IPS-18c (cell line): ENCODE measurements around the gene TTF1.

Source experiments
- H3K4me3 ChIP-seq: 2 replicates; pipeline ENCODE4 v1.7.0; 2013; ENCODE audit warnings: low read depth, mild to moderate bottlenecking, low read length, moderate library complexity; ENCODE audit not compliant: insufficient read depth
- H3K9me3 ChIP-seq: one replicate; pipeline ENCODE4 v1.6.1; 2013; ENCODE audit warnings: mild to moderate bottlenecking, low read length, moderate library complexity; ENCODE audit not compliant: control insufficient read depth, insufficient read depth

Gene TTF1

DNA sequence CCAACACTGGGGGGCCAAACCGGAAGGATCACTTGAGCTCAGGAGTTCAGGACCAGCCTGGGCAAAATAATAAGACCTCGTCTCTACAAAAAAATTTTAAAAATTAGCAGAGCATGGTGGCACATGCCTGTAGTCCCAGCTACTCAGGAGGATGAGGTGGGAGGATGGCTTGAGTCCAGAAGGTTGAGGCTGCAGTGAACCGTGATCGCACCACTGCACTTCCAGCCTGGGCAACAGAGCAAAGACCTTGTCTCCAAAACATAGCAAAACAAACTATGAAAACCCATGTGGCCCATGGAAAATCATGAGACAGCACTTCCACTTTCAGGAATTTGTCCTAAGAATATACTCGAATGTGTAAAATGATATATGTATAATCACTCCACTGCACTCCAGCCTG lies 58.0 kb downstream of the TTF1 start:
- Histone ChIP-seq H3K4me3 (no peak overlapping the region), H3K9me3 (no peaks in the 10 kb centered on the region)

GRCh38 chr9:132346177-132346576 lies 60.5 kb downstream of the TTF1 start:
- no peaks in the 10 kb centered on the region for H3K9me3 ChIP-seq
- H3K4me3 ChIP-seq: no peak overlapping the region

GRCh38 chr9:132341177-132341840 lies 65.3 kb downstream of the TTF1 start:
- Histone ChIP-seq H3K9me3 (no peaks in the 10 kb centered on the region), H3K4me3 (no peak overlapping the region)

DNA sequence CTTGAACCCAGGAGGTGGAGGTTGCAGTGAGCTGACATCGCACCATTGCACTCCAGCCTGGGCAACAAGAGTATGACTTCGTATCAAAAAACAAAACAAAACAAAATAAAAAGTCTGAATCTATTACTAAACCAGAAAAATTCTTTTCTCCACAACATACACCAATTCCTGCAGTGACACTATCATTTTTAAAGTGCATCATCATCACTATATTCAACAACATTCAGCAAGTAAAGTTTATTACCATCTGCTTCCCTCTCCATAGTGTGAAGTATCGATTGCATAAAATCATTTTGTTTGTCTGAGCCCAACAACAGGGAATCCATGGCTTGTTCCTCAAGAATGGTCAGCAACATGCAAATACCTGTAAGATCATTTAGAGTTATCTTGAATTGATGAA lies 72.3 kb downstream of the TTF1 start:
- H3K9me3 ChIP-seq: no peaks in the 10 kb centered on the region
- H3K4me3 ChIP-seq: no peak overlapping the region

DNA sequence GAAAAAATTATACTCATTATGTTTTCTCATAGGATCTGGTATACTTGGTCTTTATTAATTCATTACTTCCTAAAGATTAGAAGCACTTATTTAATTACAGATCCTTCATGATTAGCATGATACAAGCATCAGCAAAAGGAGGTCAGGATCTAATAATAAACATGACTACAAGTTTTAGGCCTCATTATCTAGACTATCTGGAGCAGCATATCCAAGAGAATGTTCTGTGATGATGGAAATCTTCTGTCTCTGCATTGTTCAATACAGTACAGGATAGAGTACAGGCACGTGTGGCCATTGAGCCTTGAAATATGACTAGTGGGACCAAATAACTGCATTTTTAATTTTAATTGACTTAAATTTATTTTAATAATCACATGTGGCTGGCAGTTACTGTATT lies 73.1 kb downstream of the TTF1 start:
- H3K4me3 ChIP-seq: no peak overlapping the region
- H3K9me3 ChIP-seq: no peaks in the 10 kb centered on the region

GRCh38 chr9:132328580-132328979 lies 78.1 kb downstream of the TTF1 start:
- no peak overlapping the region for H3K4me3 ChIP-seq

GRCh38 chr9:132327537-132327936 lies 79.1 kb downstream of the TTF1 start:
- Histone ChIP-seq H3K4me3 (no peak overlapping the region), H3K9me3 (no peaks in the 10 kb centered on the region)

More at GRCh38 chr9:132328580-132328979, 78.1 kb downstream of the TTF1 start:
- no peaks in the 10 kb centered on the region for H3K9me3 ChIP-seq
